Testis (tissue), 2 donors: ENCODE data around the gene KLHL29.

Source experiments
- POLR2A ChIP-seq: fragments of 450-650 bp; IDR thresholded peaks from one replicate; pipeline ENCODE4 v1.6.1; 2017; ENCODE audit warnings: antibody characterized with exemption, mild to moderate bottlenecking, moderate library complexity
- TF ChIP-seq, protein P1 (sequence below), 3 experiments: fragments of 450-650 bp in 2 of 3; fragments of 200-600 bp in 1 of 3; sonication (generic) in 1 of 3; IDR thresholded peaks; one replicate each; pipeline ENCODE4 v1.5.1; 2016 to 2019; ENCODE audit warnings: antibody characterized with exemption in 3 of 3, mild to moderate bottlenecking in 2 of 3, moderate library complexity in 1 of 3

DNA sequence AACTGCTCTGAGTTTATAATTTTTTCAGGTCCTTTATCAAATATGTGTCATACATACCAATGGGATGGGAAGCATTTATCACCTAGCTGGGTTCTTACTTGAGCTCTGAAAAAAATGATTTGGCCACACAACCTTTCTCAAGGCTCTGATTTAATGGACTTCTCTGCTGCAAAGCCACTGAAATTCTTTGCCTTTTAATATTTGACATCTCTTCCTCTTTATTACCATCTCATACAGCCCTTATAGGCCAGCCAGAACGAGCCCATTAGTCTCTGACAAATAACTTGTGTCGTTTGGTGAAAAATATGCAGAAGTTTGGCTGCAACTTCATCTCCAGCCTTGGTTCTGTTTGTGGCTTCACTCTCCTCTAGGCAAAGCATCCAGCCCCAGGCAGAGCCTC, 292.9 kb downstream of the KLHL29 start:
- TF ChIP-seq POLR2A: no peak
- TF ChIP-seq, protein P1, sequence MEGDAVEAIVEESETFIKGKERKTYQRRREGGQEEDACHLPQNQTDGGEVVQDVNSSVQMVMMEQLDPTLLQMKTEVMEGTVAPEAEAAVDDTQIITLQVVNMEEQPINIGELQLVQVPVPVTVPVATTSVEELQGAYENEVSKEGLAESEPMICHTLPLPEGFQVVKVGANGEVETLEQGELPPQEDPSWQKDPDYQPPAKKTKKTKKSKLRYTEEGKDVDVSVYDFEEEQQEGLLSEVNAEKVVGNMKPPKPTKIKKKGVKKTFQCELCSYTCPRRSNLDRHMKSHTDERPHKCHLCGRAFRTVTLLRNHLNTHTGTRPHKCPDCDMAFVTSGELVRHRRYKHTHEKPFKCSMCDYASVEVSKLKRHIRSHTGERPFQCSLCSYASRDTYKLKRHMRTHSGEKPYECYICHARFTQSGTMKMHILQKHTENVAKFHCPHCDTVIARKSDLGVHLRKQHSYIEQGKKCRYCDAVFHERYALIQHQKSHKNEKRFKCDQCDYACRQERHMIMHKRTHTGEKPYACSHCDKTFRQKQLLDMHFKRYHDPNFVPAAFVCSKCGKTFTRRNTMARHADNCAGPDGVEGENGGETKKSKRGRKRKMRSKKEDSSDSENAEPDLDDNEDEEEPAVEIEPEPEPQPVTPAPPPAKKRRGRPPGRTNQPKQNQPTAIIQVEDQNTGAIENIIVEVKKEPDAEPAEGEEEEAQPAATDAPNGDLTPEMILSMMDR (IDR thresholded peaks at IDR 0.05): no peak
